TTC549 (cell line): ENCODE measurements around the gene EPHB1.
"Not testable (repeated sequence)": the region's sequence is repeated elsewhere in the genome, so short reads cannot be mapped to it uniquely, and the experiment has no call there.

Experiments
- FAIRE-seq: peaks from 2 replicates; lab custom pipeline; 2012; peaks lifted over from hg19 to GRCh38; lab: Jason Lieb, UNC

EPHB1 gene

DNA sequence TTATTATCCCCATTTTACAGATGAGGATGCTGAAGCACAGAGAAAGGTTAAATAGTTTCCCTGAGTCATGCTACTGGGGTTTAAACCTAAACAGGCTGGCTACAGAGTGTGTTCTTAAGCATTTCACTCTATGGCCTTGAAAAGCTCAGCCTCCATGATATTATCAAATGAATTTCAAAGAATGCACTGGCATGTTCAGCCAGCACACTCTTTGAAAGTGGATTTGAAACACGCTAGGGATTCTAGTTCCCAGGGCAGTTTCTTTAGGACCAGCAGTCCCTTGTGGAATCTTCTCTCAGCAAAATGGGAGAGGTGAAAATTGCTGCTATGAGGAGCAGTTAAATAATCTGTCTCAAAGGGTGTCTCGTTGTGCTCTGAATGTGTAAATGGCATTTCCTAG lies 213.3 kb downstream of the EPHB1 start:
- FAIRE-seq, result no peak

DNA sequence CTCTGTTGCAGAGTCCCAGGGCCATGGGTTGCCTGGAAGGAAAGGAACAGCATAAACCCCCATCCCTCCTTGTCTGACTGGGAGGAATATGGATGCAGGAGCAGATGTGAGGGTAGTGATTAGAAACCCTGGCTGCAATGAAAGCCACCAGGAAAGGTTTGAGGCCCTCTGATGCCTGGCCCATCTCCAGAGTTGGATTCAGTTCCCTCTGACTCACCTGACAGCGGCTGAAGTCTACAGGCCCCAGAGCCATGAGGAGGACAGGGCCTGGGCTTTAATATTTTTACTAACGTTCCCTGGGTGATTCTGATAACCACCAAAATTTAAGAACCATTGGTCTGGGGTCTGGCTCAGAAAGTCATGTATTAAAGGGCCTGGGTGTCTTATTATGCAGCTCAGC lies 214.0 kb downstream of the EPHB1 start:
- FAIRE-seq, result no peak

DNA sequence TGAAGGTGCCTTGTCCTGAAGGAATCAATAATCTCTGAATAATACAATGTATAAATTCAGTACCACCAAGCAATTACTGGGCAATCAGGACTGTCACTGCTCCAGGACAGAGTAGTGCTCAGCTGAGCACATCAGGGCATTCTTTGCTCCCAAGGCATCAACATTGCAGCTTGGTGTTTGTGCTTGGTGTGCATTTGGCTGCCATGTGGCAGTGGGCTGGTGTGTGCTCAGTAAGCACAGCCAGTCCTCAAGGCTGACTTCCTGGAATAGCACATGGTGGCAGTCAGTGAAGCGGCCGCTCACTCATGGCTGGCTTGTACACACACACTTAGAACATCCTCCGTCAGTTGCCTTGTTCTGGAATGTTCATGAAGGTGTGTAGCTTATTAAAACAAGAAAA lies 217.0 kb downstream of the EPHB1 start:
- FAIRE-seq, result no peak

DNA sequence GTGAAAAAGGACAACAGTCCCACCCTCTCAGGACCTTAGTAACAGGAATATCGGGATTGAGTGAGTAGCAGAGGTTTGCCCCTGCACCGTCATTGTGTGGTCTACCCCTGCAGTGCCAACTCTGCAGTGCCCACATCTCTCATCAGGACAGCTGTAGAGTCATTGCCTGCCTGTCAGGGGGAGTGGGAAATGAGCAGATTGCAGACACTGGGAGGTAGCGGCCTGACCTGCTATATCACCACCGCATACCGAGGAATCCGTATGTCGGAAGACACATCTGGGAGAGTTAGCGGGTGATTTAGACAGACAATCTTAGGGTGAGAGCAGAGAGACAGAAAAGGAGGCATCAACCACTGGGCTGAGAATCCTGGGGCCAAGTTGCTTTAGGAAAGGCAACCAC lies 218.1 kb downstream of the EPHB1 start:
- no peak for FAIRE-seq

DNA sequence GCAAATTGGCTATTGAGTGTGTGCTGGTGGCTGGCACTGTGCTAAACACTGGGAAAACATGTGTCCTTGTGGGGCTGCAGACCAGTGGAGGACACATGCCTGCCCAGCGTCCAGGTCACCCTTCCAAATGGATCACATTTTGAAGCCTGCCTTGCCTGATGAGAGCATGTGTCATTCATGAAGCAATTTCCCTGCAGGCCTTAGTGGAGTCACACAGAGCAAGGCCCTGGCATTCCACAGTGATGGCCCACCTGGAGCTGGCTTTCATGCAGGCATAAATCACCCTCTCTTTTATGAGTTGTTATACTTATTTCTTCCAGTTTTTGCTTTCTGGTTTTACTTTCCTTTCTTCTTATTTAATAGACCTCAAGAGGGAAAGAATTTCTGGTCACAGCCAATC lies 219.5 kb downstream of the EPHB1 start:
- FAIRE-seq, result no peak

DNA sequence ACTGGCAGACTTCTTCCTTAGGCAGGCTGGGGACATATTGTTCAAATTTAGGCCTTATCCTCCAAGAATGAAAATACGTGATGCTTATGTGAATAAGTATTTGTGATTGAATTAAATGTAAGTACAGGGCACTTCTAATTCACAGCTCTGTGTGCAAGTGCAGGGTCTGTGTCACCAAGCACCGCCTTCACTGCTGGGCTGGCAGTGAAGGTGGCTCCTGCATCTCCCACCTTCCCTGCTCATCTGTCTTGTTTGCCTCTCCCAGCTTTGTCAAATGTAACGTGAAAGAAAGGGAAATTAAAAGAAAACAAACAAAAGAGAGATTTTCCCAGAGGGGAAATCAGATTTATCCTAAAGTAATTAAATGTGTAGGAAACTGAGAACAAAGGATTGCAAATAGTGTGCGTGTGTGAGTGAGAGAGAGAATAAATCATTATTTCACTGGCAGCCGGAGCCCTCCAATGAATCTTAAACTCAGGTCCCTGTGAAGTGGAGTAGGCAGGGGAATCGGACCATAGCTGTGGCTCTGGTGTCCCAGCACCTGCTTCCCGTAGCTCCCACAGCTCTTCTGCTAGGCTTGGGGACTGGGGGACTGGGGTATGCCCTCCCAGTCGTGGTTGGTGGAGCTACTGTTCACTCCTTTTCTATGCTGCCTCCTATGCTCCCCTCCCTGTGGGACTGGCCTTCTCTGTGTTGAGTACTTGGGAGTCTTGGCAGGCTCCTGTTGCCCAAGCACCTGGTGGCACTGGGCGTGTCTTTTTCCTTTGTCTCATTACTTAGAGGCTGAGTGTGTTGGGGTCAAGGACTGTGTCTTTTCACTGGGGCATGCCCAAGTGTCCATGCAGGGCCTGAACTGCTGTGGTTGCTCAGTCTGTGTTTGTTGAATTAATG lies 222.2 kb downstream of the EPHB1 start:
- no peak for FAIRE-seq

DNA sequence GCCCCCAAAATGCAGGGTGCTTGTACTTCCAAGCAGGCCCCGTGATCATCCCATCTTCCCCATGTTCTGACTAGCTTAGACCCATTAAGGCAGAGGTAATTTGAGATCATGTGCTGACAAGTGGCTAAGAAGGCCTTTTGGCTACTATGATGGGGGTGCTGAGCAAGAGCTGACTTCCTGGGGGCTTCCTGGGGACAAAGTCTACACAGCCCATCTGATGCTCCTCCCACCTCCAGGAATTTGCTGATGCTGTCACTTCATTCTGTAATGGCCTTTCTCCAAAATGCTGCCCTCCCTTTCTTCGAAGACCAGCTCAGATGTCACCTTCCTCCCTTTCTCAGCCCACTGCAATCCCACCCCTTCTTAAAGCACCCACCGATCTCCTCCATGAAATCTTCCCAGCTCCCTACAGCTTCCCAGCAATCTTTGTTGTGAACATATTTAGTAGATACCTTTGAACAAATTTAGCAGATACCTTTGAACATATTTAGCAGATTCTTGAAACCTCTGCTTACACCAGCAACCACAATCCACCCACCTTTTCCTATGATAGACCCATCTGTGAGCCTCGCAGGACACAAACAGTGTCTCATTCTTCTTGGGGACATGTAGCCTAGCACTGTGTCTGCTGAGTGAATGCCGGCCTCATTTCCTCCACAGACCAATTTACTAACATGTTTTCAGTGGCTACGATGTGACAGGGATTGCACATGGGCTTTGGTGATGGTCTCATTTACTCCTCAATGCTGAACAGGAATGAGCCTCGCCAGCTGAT lies 223.3 kb downstream of the EPHB1 start:
- no peak for FAIRE-seq

DNA sequence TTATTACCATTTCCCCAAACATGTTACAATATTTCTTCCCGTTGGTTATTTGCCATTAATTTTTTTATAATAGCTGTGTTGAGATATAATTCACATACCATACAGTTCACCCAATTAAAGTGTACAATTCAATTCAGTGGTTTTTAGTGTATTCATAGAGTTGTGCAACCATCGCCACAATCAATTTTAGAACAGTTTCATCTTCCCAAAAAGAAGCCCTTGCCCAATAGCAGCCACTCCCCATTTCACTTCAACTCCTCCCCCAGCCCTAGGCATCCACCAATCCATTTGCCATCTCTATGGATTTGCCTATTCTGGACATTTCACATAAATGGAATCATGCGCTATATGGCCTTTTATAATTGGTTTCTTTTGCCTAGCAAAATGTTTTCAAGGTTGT lies 225.1 kb downstream of the EPHB1 start:
- FAIRE-seq, result no peak

DNA sequence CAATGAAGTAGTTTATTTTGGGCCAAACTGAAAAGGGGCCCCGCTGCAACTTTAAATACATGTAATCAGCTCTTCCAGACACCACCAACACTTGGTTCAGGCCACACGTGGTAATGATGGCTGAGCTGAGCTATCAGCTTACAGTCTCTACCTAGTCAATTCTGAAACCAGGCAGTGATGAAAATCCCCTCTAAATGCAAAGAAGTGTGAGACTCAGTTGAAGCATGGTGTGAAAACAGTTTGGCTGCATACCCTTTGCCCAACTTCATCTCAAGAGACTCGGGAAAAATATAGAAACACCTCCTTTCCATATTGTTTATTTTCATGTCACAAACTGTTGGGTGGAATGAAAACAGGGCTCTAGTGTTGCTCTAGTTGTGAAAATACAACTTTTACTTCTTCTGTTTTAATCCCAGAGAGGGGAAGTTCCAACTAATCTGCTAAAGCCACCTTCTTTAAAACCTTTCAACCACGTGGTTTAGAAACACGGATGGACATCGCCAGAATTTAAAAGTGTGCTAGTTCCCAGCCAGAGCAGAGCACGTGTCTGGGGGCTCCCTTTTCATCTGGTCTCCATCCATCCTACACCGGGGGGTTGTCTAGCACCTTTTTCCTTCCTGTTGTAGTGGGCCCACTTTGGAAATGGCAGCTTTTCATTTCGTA lies 229.1 kb downstream of the EPHB1 start:
- no peak for FAIRE-seq

DNA sequence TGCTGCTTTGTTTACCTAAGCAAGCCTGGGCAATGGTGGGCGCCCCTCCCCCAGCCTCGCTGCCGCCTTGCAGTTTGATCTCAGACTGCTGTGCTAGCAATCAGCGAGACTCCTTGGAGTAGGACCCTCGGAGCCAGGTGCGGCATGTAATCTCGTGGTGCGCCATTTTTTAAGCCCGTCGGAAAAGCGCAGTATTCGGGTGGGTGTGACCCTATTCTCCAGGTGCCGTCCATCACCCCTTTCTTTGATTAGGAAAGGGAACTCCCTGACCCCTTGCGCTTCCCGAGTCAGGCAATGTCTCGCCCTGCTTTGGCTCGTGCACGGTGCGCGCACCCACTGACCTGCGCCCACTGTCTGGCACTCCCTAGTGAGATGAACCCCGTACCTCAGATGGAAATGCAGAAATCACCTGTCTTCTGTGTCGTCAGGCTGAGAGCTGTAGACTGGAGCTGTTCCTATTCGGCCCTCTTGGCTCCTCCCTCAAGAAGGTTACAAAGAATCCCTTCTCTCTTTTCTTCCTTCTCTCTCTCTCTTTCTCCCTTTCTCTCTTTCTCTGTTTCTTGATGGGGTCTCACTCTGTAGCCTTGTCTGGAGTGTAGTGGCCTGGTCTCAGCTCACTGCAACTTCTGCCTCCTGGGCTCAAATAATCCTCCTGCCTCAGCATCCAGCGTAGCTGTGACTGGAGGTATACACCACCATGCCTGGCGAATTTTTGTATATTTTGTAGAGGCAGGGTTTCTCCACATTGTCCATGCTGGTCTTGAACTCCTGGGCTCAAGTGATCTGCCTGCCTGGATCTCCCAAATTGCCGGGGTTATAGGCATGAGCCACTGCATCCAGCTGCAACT lies 235.9 kb downstream of the EPHB1 start:
- not testable (repeated sequence) for FAIRE-seq

DNA sequence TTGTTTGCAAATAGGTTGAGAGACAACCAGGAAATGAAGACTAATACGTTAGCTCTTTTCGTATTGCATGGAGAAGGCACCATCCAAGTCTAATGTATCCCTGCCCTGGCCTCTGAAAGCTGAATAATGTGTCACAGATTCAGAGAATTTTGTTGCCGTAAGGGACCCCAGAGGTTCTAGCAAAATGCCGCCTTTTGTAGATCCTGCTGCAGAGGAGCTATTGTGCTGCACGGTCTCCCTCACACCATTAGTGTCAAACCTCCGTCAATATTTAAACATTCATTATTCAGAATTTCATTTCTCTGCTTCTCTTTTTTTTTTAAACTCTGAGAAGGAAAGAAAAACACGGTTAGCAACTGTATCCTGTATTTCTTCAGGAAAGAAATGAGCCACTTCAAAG lies 238.7 kb downstream of the EPHB1 start:
- FAIRE-seq, result no peak

DNA sequence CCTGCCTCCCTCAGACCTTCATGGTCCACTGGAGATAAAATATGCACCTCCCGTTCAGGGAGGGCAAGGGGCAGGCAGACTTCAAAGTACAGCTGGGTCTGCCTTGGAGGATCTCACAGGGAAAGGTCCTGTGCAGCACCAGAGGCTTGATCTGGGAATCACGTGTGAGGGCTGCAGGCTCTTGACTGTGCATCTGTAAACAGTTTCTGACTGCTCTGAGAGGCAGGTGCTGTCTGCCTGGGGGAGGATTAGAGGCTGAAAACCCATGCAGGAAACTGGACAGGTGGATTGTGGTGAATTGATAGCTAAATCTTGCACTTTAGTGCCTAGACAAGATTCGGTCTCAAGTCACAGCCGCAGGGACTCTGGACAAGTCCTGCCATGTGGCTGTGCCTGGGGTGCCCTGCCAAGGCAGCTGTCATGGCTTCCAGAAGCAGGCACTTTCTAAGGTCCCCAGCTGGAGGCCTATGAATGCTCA lies 239.3 kb downstream of the EPHB1 start:
- no peak for FAIRE-seq

DNA sequence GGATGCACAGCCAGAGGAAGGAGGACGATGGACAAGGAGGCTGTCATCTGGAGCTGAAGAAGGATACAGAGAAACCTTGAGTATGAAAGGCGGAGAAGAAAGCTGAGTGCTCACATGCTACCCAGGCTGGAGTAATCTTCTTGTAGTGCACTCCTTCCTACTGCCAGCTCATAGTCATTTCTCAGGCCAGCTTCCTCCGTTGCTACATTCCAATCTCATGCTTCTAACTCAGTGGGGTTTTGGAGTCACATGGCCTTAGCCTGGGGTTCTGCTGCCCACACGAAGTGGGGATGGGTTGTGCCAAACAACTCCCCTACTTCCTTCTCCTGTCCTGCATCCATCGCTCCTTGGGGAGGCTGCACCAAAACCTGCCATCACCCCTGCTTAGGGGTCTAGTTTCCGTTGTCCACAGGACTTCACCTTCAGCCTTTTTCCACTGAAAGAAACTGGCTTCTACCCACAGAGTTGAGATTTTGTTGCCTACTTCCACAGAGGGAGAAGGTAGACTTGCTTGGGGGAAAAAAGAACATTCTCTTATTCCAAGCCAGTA lies 239.9 kb downstream of the EPHB1 start:
- no peak for FAIRE-seq

DNA sequence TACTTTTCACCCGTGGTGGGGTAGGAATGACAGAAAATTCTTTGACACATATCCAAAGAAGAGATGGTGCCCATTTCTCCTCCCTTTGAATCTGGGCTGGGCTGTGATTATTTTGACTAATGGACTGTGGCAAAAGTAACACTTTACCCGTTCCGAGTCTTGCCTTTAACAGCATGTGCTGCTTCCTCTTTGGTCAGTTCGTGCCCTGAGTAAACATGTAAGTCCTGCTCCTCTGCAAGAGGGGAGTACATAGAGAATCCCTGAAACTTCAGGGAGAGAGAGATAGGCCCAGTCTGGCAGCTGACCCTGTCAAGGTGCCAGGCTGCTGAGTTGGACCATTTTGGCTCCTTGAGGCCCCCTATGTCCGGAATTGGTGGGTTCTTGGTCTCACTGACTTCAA lies 243.1 kb downstream of the EPHB1 start:
- no peak for FAIRE-seq

DNA sequence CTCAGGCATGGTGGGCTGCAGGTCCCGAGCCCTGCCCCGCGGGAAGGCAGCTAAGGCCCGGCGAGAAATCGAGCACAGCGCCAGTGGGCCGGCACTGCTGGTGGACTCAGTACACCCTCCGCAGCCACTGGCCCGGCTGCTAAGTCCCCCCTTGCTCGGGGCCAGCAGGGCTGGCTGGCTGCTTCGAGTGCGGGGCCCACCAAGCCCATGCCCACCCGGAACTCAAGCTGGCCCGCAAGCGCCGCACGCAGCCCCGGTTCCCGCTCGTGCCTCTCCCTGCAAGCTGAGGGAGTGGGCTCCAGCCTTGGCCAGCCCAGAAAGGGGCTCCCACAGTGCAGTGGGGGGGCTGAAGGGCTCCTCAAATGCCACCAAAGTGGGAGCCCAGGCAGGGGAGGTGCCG lies 244.5 kb downstream of the EPHB1 start:
- not testable (repeated sequence) for FAIRE-seq

DNA sequence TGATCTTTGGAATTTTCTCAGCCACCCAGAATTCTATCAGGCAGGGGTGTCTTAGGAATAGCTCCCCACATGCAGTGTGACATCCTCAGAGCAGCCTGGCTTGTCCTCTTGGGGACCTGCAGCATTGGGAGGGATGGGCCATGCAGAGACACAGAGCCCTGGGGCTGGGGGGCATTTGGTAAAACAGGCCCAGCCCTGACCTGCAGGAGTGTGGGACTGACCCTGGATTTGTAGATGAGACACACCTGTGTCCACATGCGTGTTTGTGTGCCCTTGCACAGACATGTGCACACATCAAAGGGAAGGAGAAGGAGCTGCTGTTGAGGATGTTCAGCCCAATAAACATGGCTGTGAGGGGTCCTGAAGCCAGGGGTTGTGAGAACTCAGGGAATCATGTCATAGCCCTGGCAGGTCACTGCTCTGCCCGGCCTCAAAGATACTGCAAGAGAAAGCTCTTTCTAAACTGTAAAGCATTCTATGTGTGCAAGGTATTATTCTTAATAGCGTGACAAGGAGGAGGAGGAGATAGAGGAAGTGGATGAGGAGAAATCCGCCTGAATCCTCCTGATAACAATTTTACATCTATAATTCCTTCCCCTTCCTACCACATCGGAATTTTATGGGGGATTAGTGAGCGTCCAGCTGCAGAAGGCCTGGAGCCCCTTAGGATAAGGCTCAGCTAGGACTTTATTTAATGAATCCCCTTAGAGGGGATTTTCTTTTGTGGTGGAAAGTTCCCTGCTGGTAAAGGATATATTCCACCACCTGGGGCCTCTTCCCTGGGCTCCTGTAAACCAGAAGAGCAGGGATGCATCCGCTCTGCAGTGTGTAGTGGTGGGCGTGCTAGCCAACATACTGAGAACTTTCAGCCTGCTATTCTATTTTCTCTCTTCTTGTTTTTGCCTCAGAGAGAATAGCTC lies 245.5 kb downstream of the EPHB1 start:
- FAIRE-seq, result no peak

DNA sequence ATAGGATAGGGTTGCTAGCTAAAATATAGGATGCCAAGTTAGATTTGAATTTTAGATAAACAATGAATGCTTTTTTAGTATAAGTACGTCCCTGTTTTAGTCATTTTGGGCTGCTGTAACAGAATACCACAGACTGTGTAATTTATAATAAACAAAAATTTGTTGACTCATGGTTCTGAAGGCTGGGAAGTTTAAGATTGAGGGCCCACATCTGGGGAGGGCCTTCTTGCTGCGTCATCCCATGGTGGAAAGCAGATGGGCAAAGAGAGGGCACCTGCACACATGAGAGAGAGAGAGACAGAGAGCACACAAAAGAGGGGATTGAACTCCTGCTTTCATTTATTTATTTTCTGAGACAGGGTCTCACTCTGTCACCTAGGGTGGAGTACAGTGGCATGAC lies 246.5 kb downstream of the EPHB1 start:
- no peak for FAIRE-seq

DNA sequence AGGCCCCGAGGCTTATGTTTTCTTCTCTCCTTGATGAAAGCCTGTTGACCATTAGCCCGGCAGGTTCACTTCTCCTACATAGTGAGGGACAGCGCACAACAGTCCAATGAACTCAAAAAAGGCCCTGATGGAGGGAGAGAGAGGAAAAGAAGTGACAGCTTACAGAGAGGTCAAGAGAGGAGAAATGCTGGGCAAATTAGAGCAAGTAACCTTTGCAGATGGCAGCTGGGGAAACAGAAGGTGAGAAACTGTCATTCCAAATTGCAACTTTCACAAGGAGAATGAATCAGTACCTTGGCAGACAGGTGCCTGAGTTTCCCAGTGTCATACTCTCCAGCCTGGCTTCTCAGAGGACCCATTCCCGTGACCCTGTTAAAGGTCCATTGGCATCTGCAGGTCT lies 252.0 kb downstream of the EPHB1 start:
- FAIRE-seq, result no peak

DNA sequence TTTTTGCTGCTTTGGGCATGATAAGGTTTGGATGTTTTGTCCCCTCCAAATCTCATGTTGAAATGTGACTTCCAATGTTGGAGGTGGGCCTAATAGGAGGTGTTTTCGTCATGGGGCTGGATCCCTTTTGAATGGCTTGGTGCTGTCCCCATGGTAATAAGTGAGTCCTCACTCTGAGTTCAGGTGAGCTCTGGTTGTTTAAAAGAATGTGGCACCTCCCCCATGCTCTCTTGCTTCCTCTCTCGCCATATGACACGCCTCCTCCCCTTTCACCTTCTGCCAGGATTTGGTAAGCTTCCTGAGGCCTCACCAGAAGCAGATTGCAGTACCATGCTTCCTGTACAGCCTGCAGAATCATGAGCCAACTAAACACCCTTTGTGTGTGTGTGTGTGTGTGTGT lies 255.5 kb downstream of the EPHB1 start:
- FAIRE-seq, result no peak

DNA sequence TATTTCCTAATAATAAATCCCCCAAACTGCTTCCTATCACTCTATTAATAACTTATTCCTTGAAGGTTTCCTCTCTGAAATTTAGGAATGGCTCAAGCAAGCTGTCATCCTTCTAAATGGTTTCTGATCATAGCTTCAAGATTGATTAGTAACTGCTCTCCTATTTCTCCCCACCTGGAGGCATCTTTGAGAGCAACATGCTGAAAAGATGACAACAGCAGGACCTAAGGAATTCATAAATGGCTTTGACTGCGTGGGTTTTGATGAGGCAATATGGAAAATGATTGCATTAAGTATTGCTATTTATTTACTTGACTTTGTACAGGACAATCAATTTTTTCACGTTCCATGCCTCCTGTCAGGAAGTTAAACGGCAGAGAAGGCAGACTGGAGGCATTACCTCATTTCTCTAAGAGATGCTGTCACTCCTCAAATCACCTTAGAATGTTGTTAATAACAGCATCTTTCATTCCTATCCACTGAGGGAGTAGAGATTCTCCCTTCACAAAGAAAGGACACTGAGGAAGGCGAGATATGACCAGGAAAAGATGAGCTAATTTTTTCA lies 256.4 kb downstream of the EPHB1 start:
- FAIRE-seq, result no peak
